Measurements from ENCODE around the gene KDR. TPM values are rescaled to one million over a fixed set of nuclear protein-coding genes. Genes with fewer than 3 reads are reported as not detected.

Gene KDR
- total RNA-seq, 1 experiment from 2014 or later, result 0.09 TPM

DNA sequence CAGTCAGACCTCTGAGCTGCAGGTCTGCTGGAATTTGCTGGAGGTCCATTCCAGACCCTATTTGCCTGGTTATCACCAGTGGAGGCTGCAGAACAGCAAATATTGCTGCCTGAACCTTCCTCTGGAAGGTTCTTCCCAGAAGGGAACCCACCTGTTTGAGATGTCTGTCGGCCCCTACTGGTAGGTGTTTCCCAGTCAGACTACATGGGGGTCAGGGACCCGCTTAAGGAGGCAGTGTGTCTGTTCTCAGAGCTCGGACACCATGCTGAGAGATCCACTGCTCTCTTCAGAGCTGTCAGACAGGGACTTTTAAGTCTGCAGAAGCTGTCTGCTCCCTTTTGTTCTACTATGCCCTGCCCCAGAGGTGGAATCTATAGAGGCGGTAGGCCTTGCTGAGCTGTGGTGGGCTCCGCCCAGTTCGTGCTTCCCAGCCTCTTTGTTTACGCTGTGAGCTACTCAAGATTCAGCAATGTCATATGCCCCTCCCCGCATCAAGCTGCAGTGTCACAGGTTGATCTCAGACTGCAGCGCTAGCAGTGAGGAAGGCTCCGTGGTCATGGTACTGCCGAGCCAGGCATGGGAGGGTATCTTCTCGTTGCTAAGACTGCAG is 44.1 kb upstream of the KDR start:
- peak overlapping the region; percentile 14 for H3K4me3 Mint-ChIP-seq (ENCODE audit: low read depth, unreplicated experiment)
- H3K36me3 Mint-ChIP-seq (ENCODE audit: insufficient read depth, unreplicated experiment), result no peaks in the 10 kb centered on the region
- BruUV-seq (replicated peaks), result no TSS peak
- DNase-seq, result peak; percentile 48
- intact Hi-C loops (cut with micrococcal nuclease; ENCODE audit: unreplicated experiment), result no loop called here
- H3K27ac Mint-ChIP-seq (ENCODE audit: unreplicated experiment), result no peak overlapping the region
- CTCF ChIA-PET, result interaction anchor here (0.6 to 1.9 kb wide), 2 partner anchors 15 to 243 kb away, joined by 3 to 11 read pairs; no protein-coding TSS in a partner anchor
- no peaks in the 10 kb centered on the region for H3K27me3 Mint-ChIP-seq (ENCODE audit: unreplicated experiment)
- TF ChIP-seq, protein P1, sequence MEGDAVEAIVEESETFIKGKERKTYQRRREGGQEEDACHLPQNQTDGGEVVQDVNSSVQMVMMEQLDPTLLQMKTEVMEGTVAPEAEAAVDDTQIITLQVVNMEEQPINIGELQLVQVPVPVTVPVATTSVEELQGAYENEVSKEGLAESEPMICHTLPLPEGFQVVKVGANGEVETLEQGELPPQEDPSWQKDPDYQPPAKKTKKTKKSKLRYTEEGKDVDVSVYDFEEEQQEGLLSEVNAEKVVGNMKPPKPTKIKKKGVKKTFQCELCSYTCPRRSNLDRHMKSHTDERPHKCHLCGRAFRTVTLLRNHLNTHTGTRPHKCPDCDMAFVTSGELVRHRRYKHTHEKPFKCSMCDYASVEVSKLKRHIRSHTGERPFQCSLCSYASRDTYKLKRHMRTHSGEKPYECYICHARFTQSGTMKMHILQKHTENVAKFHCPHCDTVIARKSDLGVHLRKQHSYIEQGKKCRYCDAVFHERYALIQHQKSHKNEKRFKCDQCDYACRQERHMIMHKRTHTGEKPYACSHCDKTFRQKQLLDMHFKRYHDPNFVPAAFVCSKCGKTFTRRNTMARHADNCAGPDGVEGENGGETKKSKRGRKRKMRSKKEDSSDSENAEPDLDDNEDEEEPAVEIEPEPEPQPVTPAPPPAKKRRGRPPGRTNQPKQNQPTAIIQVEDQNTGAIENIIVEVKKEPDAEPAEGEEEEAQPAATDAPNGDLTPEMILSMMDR (IDR thresholded peaks at IDR 0.05; ENCODE audit: unreplicated experiment), result no peak
- peaks cover 30% of the 10 kb centered on the region for H3K4me1 Mint-ChIP-seq (ENCODE audit: low read depth, unreplicated experiment)
- H3K9me3 Mint-ChIP-seq (ENCODE audit: low read depth, unreplicated experiment), result no peaks in the 10 kb centered on the region

DNA sequence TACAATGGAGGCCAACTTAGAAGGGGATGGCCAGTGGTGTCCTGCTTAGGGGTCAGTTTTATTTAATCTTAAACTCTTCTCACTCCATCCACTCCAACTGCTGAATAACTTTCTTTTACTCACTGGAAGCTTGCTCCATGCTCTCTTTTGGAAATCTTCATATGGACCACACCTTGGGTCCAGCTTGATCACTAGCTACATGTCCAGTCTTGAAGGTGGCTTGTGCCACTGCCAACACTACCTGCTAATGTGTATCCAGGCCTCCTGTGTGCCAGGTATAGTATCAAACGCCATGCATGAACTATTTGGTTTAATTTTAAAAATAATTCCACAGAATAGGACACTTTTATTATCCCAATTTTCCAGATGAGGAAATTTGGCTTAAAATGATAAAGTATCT is 37.0 kb upstream of the KDR start:
- H3K4me1 Mint-ChIP-seq (ENCODE audit: low read depth, unreplicated experiment), result peaks cover 8% of the 10 kb centered on the region
- no peak overlapping the region for H3K4me3 Mint-ChIP-seq (ENCODE audit: low read depth, unreplicated experiment)
- CTCF ChIA-PET, result no interaction called here
- H3K27ac Mint-ChIP-seq (ENCODE audit: unreplicated experiment), result no peak overlapping the region
- TF ChIP-seq, protein P1 (IDR thresholded peaks at IDR 0.05; ENCODE audit: unreplicated experiment), result no peak
- H3K36me3 Mint-ChIP-seq (ENCODE audit: insufficient read depth, unreplicated experiment), result peaks cover 6% of the 10 kb centered on the region
- no peak for DNase-seq
- intact Hi-C loops (cut with micrococcal nuclease; ENCODE audit: unreplicated experiment), result no loop called here
- BruUV-seq (replicated peaks), result no TSS peak
- H3K9me3 Mint-ChIP-seq (ENCODE audit: low read depth, unreplicated experiment), result no peaks in the 10 kb centered on the region
- no peaks in the 10 kb centered on the region for H3K27me3 Mint-ChIP-seq (ENCODE audit: unreplicated experiment)

DNA sequence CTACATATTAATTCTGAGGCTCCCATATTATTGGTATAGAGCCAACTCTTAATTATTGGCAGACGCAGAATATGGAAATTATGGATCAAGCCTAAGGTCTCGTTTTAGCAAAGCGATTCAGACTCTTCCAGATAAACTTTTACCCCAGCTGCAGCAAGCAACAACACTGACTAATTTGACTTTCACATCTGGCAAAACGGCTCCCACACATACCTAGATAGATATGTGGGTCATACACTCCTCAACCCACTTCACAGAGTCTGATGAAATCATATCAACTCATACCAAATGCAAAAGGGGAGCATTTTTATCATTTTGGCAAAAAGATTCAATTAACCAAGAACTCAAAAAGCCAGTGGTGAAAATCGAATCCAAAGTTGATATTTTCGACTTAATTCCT is 36.3 kb upstream of the KDR start:
- DNase-seq, result no peak
- H3K36me3 Mint-ChIP-seq (ENCODE audit: insufficient read depth, unreplicated experiment), result peaks cover 6% of the 10 kb centered on the region
- CTCF ChIA-PET, result no interaction called here
- TF ChIP-seq, protein P1 (IDR thresholded peaks at IDR 0.05; ENCODE audit: unreplicated experiment), result no peak
- H3K9me3 Mint-ChIP-seq (ENCODE audit: low read depth, unreplicated experiment), result no peaks in the 10 kb centered on the region
- no TSS peak for BruUV-seq (replicated peaks)
- peaks cover 2% of the 10 kb centered on the region for H3K4me1 Mint-ChIP-seq (ENCODE audit: low read depth, unreplicated experiment)
- H3K27me3 Mint-ChIP-seq (ENCODE audit: unreplicated experiment), result no peaks in the 10 kb centered on the region
- no peak overlapping the region for H3K4me3 Mint-ChIP-seq (ENCODE audit: low read depth, unreplicated experiment)
- intact Hi-C loops (cut with micrococcal nuclease; ENCODE audit: unreplicated experiment), result no loop called here
- H3K27ac Mint-ChIP-seq (ENCODE audit: unreplicated experiment), result no peak overlapping the region

DNA sequence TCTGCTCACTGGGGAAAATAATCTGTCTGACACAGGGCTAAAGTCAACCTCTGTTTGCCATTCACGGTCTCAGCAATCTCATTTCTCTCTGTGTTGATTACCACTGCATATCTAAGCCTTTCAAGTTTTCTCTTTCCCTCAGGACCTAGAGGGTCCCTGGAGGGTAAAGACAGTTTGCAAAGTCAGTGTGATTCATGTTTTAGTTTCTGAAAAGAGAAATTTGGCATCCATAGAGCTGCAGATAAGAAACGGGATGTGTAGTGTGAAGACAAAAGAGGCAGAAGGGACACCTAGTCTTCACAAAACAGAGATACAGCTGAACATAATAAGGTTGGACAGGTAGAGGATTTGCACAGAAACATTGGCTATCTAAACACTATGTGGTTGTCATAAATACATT is 34.5 kb upstream of the KDR start:
- H3K4me3 Mint-ChIP-seq (ENCODE audit: low read depth, unreplicated experiment), result no peak overlapping the region
- H3K27ac Mint-ChIP-seq (ENCODE audit: unreplicated experiment), result no peak overlapping the region
- no peaks in the 10 kb centered on the region for H3K9me3 Mint-ChIP-seq (ENCODE audit: low read depth, unreplicated experiment)
- no peak for DNase-seq
- TF ChIP-seq, protein P1 (IDR thresholded peaks at IDR 0.05; ENCODE audit: unreplicated experiment), result no peak
- no TSS peak for BruUV-seq (replicated peaks)
- CTCF ChIA-PET, result no interaction called here
- no peaks in the 10 kb centered on the region for H3K27me3 Mint-ChIP-seq (ENCODE audit: unreplicated experiment)
- peaks cover 6% of the 10 kb centered on the region for H3K36me3 Mint-ChIP-seq (ENCODE audit: insufficient read depth, unreplicated experiment)
- H3K4me1 Mint-ChIP-seq (ENCODE audit: low read depth, unreplicated experiment), result no peaks in the 10 kb centered on the region
- intact Hi-C loops (cut with micrococcal nuclease; ENCODE audit: unreplicated experiment), result no loop called here
